Body of pancreas (tissue), 4 donors: ENCODE results near the gene KLHDC10.
"Not testable (repeated sequence)": the region's sequence is repeated elsewhere in the genome, so short reads cannot be mapped to it uniquely, and the experiment has no call there.

Experiments
- CTCF ChIP-seq, 7 experiments: fragments of 450-650 bp in 4 of 7; fragments of 200-600 bp in 3 of 7; sonication (generic) in 3 of 7; IDR thresholded peaks; one replicate each; pipeline ENCODE4 v1.5.1; 2016 to 2019; ENCODE audit warnings: antibody characterized with exemption in 7 of 7
- POLR2A ChIP-seq, 3 donors: fragments of 450-650 bp; IDR thresholded peaks; one replicate each; pipeline ENCODE4 v1.6.1; 2016; ENCODE audit warnings: antibody characterized with exemption in 3 of 3, mild to moderate bottlenecking in 2 of 3

- not testable (repeated sequence) for TF ChIP-seq CTCF, POLR2A (IDR thresholded peaks at IDR 0.05)
Measured at GRCh38 chr7:130184349-130184748, 114.0 kb downstream of the KLHDC10 start.
